ENCODE measurements around the gene OLIG3.

The OLIG3 gene

GRCh38 chr6:137495703-137496336 lies 1.6 kb upstream of the OLIG3 start:
- DNase-seq = no peak

DNA sequence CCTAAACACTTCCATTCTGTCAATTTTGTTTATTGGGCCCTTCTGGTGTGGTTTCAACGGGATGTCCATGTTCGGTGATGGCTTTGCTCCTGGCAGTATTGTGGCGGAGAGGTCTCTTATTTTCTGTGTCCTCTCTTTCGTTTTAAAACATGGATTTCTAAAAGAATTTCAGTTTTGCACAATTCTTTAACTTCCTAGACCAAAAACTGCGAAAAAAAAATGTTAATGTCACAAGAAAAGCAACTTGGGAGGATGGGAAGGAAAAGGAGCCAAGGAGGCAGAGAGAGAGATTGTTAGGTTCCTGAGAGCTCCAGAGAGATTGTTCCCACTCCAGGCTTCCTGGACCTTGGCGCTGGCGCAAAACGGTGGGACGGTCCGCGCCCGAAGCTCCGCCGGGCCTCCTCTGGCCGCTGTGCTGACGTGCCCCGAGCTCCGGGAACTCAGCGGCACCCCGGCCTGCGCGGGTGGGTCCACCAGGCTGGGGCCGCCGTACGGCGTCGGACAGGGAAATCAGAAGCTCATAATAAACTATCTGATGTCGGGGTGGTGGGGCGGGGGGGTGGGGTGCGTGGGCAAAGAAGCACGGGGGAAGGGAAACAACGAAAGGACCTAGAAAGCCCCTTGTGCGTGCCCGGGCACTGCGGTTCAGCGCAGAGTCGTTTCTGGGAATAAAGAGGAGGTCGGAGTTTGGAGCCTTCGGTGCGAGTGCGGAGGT lies 951 bp upstream of the OLIG3 start:
- no peak for DNase-seq

DNA sequence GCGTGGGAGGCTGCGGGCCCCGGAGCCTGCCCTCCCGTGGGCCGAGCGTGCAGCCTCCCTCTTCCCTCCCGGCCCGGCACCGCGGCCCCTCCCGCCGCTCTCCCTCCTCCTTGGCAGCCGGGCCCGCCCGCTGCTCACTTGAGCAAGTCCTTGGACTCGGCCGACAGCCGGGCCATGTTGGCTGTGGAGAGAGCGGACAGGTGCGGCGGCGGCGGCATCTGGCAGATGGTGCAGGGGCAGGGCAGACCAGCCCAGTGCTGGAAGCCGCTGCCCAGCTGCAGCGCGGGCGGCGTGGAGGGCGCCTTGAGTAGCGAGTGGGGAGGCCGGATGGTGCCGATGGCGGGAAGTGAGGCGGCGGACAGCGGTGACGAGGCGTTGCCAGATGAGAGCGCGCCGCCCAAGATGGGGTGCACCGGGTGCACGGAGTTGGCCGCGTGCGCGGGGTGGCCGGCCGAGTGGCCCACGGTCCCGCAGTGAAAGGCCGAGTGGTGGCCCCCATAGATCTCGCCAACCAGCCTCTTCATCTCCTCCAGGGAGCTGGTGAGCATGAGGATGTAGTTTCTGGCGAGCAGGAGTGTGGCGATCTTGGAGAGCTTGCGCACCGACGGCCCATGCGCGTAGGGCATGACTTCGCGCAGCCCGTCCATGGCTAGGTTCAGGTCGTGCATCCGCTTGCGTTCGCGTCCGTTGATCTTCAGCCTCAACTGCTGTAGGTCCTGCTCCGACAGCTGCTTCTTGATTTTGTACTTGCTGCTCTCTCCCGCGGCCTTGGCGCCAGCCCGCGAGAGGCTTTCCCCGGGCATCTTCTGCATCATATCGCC lies 766 bp downstream of the OLIG3 start:
- no peak for DNase-seq

GRCh38 chr6:137492289-137493217 lies 1.6 kb downstream of the OLIG3 start:
- DNase-seq = no peak

DNA sequence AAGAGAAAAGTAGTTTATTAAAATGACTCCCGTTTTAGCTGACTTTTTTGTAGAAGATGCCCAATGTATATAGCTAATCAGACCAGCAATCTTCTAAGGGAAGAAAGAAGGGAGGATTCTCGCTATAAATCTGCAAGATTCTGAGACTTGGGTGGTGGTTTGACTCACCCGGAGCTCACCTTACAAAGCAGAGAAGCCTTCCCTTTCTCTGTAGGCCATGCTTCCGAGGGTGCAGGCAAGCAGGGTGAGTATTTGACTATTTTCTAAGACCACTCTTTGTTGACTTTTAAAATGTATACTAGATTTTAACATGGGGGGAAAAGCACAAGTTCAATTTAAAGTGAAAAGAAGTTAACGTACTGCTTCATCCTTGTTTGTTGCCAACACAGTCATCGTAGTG lies 2.7 kb downstream of the OLIG3 start:
- no peak for DNase-seq

DNA sequence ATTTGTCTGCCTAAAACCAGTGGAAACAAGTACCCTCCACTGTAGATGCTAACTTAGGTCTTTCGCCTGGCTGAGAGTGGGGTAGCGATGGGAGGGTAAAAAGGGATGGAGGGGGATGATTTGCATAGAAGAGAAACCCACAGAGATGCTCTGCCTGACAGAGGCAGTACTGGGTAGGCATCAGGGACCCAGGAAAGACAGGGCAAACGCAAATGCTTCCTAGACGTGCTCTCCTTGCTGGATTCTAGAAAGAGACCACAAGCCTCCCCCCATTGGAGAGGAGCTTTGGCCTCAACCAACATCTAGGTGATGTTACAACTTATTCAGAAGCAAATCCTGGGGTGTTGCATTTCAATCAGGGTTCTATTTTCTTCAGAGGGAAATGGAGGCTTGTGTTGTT lies 3.2 kb downstream of the OLIG3 start:
- DNase-seq = no peak

GRCh38 chr6:137490006-137490905 lies 3.9 kb downstream of the OLIG3 start:
- DNase-seq = no peak

GRCh38 chr6:137489046-137490005 lies 4.9 kb downstream of the OLIG3 start:
- no peak for DNase-seq

DNA sequence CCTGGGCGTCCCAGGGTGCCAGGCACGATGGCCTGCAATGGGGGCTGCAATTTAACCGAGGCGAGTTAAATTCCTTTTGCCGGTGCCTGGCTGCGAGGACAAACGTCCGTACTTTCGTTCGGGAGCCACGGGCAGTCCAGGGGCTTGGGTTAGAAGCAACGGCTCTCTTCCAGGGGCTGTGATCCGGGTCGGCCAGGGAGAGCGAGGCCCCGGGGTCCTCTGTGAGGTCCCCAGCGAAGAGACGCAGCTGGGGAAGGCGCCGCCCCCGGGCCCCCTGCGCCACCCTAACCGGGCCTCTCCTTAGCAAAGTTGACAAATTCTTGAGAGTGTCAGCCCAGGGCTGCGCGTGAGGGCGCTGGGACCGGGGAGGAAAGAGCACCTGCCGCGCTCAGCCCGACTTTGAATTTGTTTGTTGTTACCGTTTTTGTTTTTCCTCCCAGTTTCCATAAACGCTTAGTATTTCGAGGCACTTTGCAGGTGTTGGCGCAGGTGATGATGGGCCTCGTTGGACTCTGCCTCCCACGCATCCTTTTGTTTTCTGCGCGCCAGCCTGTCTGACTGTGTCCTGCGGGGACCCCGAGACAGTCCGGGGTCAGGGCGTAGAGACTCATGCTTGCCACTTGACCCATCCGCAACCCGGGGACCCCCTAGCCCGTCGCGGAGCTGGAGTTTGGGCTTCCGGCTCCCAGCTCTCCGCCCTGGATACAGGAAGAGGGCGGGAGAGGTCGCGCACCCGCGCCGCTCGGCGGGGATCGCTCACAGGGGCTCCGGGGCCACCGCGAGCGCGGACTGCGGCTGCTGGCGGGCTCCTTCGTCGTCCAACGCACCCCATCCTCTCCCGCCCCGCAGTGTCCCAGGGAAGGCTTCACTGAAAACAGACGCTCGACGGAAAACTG lies 5.8 kb downstream of the OLIG3 start:
- DNase-seq = no peak

GRCh38 chr6:137487869-137488149 lies 6.4 kb downstream of the OLIG3 start:
- no peak for DNase-seq

- DNase-seq = no peak
Measured at GRCh38 chr6:137487181-137487868, 6.9 kb downstream of the OLIG3 start.

- DNase-seq = peak; percentile 43
Measured at GRCh38 chr6:137486416-137486815, 7.8 kb downstream of the OLIG3 start.

DNA sequence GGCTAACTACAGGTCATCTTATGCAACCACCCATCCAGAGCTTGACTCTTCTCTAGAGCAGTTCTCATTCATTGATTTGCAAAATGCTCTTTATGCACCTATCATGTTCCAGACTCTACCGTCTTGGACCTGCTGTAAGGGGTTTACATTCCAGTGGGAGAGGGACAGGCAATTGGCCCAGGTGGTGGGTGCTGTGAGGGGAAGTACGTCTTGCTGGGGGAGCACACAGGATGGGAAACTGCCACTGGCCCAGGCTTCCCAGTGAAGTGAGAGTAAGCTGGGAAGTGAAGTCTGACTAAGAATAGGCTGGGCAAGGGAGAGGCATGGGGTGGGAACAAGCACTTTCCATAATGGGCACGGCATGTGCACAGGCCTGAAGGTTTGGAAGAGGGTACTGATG lies 13.8 kb downstream of the OLIG3 start:
- no peak for DNase-seq

GRCh38 chr6:137475103-137475502 lies 19.1 kb downstream of the OLIG3 start:
- DNase-seq = no peak

DNA sequence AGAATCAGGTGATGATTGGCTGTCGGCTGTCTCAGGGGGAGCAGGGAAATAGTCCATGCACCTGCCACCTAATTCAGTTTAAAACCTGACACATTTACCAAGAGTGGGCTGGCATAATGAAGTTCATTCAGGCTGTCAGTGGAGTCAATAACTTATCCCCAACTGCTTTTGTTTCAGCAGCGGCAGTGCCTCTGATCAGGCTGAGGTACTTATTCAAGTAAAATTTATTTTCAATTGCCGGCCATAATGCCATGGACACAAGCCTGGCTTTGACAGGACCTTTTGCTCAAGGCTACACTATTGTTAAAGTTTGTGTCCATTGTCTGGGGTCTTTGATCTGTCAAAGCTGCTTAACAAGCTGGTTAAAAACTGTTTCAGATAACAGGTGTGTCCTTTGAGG lies 20.6 kb downstream of the OLIG3 start:
- no peak for DNase-seq

GRCh38 chr6:137472641-137473137 lies 21.5 kb downstream of the OLIG3 start:
- no peak for DNase-seq

GRCh38 chr6:137471986-137472385 lies 22.2 kb downstream of the OLIG3 start:
- no peak for DNase-seq

DNA sequence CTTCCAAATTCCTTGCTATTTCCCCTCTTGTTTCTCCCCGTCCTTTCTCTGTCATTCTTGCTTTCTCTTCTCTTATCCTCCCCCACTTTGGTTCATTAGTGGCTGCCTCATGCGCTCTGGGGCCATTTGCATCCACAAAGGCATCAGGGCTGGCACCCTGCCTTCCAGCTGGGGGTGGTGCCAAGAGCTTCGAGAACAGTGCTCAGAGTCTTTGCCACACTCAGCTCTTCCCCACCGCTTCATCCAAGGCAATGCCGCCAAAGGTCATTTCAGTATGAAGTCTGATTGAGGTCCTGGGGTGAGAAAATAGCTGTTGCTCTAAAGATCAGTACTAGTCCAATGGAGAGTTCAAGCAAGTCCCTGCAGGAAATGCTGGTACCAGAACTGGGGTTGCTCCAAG lies 22.7 kb downstream of the OLIG3 start:
- DNase-seq = no peak

DNA sequence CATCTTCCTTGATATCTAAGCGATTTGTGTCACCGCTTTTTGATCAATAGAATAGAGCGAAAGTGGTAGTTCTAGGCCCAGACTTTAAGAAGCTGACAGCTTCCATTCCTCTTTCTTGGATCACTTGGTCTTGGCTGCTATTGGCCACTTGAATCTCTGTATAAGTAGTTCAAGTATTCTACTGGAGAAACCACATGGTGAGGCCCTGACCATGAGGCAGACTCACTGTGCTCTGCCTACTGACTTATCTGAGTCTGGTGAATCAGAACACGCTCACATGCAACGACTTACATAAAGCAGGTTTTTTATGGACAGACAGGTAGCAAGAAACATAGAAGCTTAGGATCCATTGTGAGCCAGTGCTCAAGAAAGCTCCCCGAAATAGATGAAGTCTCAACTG lies 27.0 kb downstream of the OLIG3 start:
- DNase-seq = no peak
